ENCODE measurements around the gene BTBD16.

The BTBD16 gene

DNA sequence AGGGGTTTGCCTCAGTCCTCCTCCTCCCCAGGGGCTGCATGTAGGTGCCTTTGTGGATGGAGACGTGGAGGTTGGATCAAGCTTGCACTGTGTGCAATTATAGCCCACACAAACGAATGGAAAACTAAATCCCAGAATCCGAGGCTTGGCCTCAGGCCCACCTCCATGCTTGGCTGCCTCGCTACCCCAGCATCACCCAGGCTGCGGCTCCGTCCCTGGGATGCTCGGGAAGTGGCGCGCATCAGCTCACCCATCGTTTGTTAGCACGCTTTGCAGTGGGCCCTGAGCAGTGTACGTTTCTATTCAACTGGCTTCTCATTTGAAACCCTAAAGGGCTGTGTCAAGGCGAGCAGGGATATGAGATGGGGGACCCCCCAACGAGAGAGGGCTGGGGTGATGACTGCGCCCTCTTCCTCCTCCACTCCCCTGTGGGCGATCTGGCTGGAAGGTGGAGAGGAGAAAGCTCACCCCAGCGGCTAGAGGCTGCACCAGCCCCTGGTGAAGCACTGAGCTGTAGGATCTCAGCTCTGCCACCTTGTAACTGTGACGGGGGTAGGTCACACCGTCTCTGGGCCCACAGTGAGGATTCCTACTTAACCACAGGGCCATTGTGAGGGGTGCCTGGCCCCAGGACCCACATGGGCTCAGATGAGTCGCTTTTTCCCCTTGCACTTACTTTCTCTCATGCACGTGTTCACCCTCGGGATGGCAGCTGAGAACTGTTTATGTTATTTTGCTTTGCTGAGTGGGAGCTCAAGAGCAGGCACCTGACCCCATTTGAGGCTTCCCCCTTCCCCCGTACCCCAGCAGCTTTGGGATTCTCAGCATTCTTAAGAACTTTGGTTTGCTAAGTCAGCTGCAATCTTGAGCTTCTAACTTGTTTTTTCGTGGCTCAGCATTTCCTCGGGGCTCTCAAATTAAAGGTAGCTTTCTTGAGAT lies 12.7 kb upstream of the BTBD16 start:
- H3K4me1 ChIP-seq (ENCODE audit: insufficient read depth, low read length): peaks cover 12% of the 10 kb centered on the region
- H3K9ac ChIP-seq (ENCODE audit: low read depth, low read length): 0 out of 2 replicates have a peak overlapping the region, but pooled peaks have one; percentile 24
- H3K4me3 ChIP-seq (ENCODE audit: low read length): no peak overlapping the region
- H3K9me3 ChIP-seq (ENCODE audit: insufficient read depth, low read depth, low read length): peaks cover 8% of the 10 kb centered on the region; the same call in 1 of the 2 replicates
- no peaks in the 10 kb centered on the region for H3K27me3 ChIP-seq (ENCODE audit: insufficient read depth, low read length)
- WGBS: 83% methylated on average over 25 of the region's 25 CpGs
- peaks cover 20% of the 10 kb centered on the region for H3K36me3 ChIP-seq (ENCODE audit: insufficient read depth, low read length)
- peak overlapping the region; percentile 45 for H3K27ac ChIP-seq (ENCODE audit: low read depth, low read length)

DNA sequence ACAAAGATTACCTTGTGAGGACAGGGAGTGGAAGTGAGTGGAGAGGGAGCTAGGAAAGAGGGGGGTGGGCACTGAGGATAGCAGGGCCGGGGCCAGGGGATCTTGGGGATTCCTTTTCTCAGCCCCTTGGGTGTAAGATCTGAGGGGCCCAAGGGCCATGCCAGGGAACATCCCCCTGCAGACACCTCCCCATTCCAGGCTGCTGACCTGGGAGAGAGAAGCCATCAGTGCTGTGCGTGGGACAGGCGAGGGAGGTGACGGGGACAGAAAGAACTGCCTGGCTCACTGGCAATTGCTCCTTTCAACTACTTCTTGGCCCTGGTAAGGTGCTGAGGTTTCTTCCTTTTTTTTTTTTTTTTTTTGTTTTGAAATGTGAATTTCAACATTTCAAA lies 12.0 kb upstream of the BTBD16 start:
- 0 out of 2 replicates have a peak overlapping the region, but pooled peaks have one; percentile 24 for H3K9ac ChIP-seq (ENCODE audit: low read depth, low read length)
- H3K9me3 ChIP-seq (ENCODE audit: insufficient read depth, low read depth, low read length): peaks cover 8% of the 10 kb centered on the region; the same call in 1 of the 2 replicates
- H3K27ac ChIP-seq (ENCODE audit: low read depth, low read length): peak overlapping the region; percentile 45; the same call in 1 of the 2 replicates
- peaks cover 12% of the 10 kb centered on the region for H3K4me1 ChIP-seq (ENCODE audit: insufficient read depth, low read length)
- no peak overlapping the region for H3K4me3 ChIP-seq (ENCODE audit: low read length)
- H3K36me3 ChIP-seq (ENCODE audit: insufficient read depth, low read length): peaks cover 13% of the 10 kb centered on the region
- WGBS: 80% methylated on average over 4 of the region's 4 CpGs
- no peaks in the 10 kb centered on the region for H3K27me3 ChIP-seq (ENCODE audit: insufficient read depth, low read length)

DNA sequence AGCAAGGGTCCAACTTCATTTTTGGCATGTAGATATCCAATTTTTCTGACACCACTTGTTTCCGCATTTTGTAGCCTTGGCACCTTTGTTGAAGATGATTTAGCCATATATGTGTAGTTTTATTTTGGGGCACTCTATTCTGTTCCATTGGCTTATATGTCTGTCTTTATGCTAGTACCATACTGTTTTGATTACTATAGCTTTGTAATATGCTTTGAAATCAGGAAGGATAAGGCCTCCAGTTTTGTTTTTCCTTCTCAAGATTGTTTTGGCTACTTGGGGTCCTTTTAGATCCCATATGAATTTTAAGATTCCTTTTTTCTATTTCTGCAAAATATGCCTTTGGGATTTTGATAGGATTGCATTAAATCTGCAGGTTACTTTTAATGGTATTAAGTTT lies 9.5 kb upstream of the BTBD16 start:
- Histone ChIP-seq H3K36me3 (ENCODE audit: insufficient read depth, low read length) (peaks cover 5% of the 10 kb centered on the region; the same call in 1 of the 2 replicates), H3K27me3 (ENCODE audit: insufficient read depth, low read length) (no peaks in the 10 kb centered on the region), H3K9me3 (ENCODE audit: insufficient read depth, low read depth, low read length) (peaks cover 8% of the 10 kb centered on the region; the same call in 1 of the 2 replicates), H3K27ac (ENCODE audit: low read depth, low read length) (no peak overlapping the region), H3K9ac (ENCODE audit: low read depth, low read length) (no peak overlapping the region), H3K4me1 (ENCODE audit: insufficient read depth, low read length) (peaks cover 12% of the 10 kb centered on the region), H3K4me3 (ENCODE audit: low read length) (no peak overlapping the region)
- whole genome bisulfite sequencing: 83% methylated on average over 1 of the region's 1 CpG

DNA sequence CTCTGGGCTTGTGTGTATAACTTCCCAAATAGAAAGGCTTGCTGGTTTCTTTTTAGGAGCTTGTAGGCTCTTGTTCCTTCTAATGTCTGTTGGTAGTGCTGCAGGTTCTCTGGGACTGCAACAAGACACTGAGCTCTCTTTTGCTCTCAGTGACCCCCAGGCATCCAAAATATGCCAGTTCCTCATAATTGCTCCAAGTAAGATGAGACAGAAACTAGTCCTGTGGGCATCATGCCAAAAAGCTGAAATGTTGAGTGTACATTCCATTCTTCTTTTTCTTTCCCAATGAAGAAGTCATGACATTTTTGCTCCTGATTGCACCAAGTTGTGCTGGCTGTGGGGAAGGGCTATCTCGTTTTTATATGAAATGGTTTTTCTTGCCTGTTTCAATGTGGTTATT lies 7.1 kb upstream of the BTBD16 start:
- Histone ChIP-seq H3K4me1 (ENCODE audit: insufficient read depth, low read length) (peaks cover 4% of the 10 kb centered on the region), H3K27ac (ENCODE audit: low read depth, low read length) (no peak overlapping the region), H3K36me3 (ENCODE audit: insufficient read depth, low read length) (peaks cover 5% of the 10 kb centered on the region; the same call in 1 of the 2 replicates), H3K4me3 (ENCODE audit: low read length) (no peak overlapping the region), H3K27me3 (ENCODE audit: insufficient read depth, low read length) (no peaks in the 10 kb centered on the region), H3K9ac (ENCODE audit: low read depth, low read length) (no peak overlapping the region), H3K9me3 (ENCODE audit: insufficient read depth, low read depth, low read length) (peaks cover 8% of the 10 kb centered on the region; the same call in 1 of the 2 replicates)
- WGBS: 84% methylated on average over 1 of the region's 1 CpG

DNA sequence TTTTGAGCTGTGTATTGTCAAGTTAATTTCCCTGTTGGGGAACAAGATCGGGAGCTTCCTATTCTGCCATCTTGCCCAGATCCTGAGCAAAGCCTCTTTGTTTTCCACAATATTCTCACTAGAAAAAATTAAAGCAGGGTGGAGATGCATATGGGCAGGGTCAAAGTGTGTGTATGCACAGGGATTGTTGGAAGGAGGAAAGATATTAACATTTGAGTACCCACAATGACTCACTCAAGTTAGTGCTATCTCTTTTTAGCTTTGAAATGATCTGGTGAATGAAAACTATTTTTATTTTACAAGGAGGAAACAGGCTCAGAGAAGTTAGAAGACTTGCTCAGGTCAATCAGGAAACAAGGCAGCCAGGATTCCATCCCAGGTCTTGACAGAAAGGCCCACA lies 6.7 kb upstream of the BTBD16 start:
- Histone ChIP-seq H3K9ac (ENCODE audit: low read depth, low read length) (no peak overlapping the region), H3K4me3 (ENCODE audit: low read length) (no peak overlapping the region), H3K9me3 (ENCODE audit: insufficient read depth, low read depth, low read length) (peaks cover 8% of the 10 kb centered on the region; the same call in 1 of the 2 replicates), H3K36me3 (ENCODE audit: insufficient read depth, low read length) (peaks cover 5% of the 10 kb centered on the region; the same call in 1 of the 2 replicates), H3K27ac (ENCODE audit: low read depth, low read length) (no peak overlapping the region), H3K4me1 (ENCODE audit: insufficient read depth, low read length) (no peaks in the 10 kb centered on the region), H3K27me3 (ENCODE audit: insufficient read depth, low read length) (no peaks in the 10 kb centered on the region)
- WGBS: no CpG with 5 or more reads among the region's 1 CpG

DNA sequence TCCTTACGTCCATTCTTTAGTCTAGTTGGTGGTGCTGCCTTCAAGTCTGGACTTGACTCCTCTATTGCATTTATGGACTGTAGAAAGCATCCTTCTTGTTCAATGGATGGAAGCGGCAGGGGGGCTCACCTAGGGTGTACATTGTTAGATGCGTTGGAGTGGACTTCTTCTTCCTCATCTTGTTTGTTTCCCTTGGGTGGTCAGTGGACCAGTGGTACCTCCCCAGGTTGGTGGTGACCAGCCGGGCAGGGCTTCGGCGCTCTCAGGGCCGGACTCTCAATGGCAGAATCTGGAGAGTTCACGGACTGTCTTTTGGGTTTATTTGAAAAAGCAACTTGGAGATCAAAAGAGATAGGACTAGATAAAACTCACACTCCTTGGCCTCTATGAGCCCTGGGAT lies 6.2 kb upstream of the BTBD16 start:
- Histone ChIP-seq H3K27ac (ENCODE audit: low read depth, low read length) (no peak overlapping the region), H3K4me1 (ENCODE audit: insufficient read depth, low read length) (no peaks in the 10 kb centered on the region), H3K4me3 (ENCODE audit: low read length) (no peak overlapping the region), H3K27me3 (ENCODE audit: insufficient read depth, low read length) (no peaks in the 10 kb centered on the region), H3K36me3 (ENCODE audit: insufficient read depth, low read length) (peaks cover 5% of the 10 kb centered on the region; the same call in 1 of the 2 replicates), H3K9ac (ENCODE audit: low read depth, low read length) (no peak overlapping the region), H3K9me3 (ENCODE audit: insufficient read depth, low read depth, low read length) (peaks cover 8% of the 10 kb centered on the region; the same call in 1 of the 2 replicates)
- WGBS: 94% methylated on average over 8 of the region's 8 CpGs

DNA sequence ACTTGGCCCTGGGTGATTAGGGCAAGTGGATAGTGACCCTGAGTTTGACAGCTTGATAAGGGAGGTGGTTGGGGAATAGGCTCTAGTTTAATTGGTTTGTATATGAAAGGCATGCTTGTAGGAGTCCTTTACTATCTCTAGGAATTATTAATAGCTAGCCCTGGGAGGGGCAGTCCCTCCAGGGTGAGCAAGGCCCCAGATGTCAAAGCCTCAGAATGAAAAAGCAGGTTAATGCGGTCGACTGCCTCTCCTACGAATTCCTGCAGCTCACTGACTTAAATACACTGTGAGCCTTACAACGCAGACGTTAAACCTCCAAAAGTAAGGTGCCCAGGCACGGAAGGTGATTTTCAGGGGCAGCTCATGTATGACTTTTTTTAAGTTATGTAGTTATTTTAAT lies 5.2 kb upstream of the BTBD16 start:
- Histone ChIP-seq H3K27me3 (ENCODE audit: insufficient read depth, low read length) (no peaks in the 10 kb centered on the region), H3K4me1 (ENCODE audit: insufficient read depth, low read length) (no peaks in the 10 kb centered on the region), H3K27ac (ENCODE audit: low read depth, low read length) (no peak overlapping the region), H3K36me3 (ENCODE audit: insufficient read depth, low read length) (peaks cover 5% of the 10 kb centered on the region; the same call in 1 of the 2 replicates), H3K9ac (ENCODE audit: low read depth, low read length) (no peak overlapping the region), H3K9me3 (ENCODE audit: insufficient read depth, low read depth, low read length) (peaks cover 8% of the 10 kb centered on the region; the same call in 1 of the 2 replicates), H3K4me3 (ENCODE audit: low read length) (no peak overlapping the region)
- 91% methylated on average over 6 of the region's 6 CpGs for WGBS

DNA sequence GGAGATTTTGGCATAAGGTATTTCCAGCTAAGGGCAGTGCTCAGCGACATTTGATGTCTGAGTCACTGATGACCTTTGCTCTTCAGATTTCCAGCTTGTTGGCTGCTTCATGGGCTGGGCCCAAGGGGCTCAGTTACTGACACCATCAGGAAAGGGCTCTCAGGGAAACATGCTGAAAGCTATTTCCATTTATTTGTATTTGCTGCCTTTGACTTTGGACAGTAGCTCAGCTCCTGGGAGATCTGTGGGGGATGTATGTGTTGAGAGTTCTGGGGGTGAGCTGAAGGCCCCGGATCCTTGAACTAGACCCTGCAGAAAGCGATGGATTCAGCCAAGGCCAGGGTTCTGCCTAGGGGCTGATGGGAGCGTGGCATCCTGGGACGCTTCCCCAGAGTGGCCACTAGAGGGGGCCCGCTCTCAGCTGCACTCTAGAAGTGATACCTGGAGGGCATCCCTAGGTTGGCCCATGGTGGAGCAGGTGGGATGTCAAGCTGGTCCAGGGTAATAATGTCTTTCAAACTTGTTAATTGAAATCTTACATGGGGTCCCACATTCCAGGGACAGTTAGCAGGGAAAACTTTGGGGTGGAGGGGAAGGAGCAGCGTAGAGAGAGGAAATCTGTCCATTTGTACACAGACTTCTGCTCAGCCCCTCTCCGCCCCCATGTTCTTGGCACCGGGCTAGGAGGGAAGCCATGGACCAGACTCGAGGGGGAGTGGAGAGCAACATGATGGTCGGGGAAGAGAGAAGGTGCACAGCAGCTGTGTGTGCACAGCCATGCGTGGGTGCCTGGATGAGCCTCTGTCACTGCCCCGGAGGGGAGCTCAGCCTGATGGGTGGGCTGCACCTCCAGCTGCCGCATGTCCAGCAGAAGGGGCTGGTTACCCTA lies 3.0 kb upstream of the BTBD16 start:
- no peaks in the 10 kb centered on the region for H3K36me3 ChIP-seq (ENCODE audit: insufficient read depth, low read length)
- H3K27ac ChIP-seq (ENCODE audit: low read depth, low read length): no peak overlapping the region
- no peak overlapping the region for H3K4me3 ChIP-seq (ENCODE audit: low read length)
- H3K4me1 ChIP-seq (ENCODE audit: insufficient read depth, low read length): no peaks in the 10 kb centered on the region
- 65% methylated on average over 14 of the region's 14 CpGs for WGBS
- H3K9me3 ChIP-seq (ENCODE audit: insufficient read depth, low read depth, low read length): no peaks in the 10 kb centered on the region; the same call in 1 of the 2 replicates
- H3K9ac ChIP-seq (ENCODE audit: low read depth, low read length): no peak overlapping the region
- H3K27me3 ChIP-seq (ENCODE audit: insufficient read depth, low read length): no peaks in the 10 kb centered on the region

DNA sequence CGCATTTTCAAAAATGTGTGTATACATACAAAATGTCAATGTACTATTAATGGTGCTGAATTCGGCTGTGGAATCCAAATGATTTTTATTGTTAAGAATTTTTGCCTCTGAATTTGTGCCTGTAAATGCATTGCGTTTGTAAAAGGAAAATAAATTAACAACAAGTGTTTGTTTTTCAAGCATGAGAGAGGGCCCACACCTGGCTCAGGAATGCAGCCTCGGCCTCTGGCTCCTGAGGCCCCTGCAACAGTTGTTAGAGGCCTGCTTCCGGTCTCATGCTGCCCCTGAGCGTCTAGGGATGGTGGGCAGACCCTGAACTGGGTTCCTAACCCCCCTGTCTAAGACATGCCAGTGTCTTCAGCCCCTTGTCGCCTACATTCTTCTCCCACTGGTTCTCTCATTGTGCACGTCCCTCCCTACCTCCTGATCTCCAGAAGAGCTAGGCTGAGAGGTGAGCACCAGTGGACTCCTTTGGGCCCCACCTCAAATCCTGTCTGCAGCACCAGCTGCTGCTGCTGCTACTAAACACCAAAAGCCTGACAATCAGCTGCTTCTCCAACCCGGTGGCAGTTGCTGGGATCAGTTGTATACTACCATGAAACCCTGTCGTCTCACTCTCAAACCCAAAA lies 1.9 kb upstream of the BTBD16 start:
- no peaks in the 10 kb centered on the region for H3K36me3 ChIP-seq (ENCODE audit: insufficient read depth, low read length)
- 91% methylated on average over 10 of the region's 10 CpGs for WGBS

DNA sequence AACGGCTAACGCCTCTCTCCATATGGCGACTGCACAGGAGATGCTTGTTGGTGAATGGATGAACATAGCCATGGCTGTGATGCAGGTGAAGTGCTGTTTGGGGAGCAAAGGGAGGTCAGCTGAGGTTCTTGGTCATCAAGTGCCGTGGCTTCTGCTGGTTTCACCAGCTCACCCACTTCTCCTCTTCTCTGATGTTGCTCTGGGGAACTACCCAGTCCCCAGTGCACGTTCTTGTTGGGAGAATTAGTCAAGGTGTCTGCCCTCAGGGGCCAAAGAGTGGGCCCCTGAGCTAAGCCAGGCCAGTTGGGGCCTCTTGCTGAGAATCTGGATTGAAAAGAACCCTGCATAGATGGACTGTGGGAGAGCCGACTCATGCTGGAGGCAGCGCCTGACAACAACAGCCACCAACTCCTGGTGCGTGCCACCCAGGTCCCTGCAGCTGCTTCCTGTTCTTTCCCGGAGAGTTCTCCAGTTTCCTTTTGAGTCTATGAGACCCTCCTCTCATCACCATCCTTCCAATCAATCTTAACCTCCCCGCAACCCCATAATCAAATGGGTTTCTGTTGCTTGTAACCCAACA lies 3.0 kb downstream of the BTBD16 start:
- H3K4me3 ChIP-seq (ENCODE audit: low read length): no peak overlapping the region
- WGBS: 94% methylated on average over 10 of the region's 10 CpGs
- no peak overlapping the region for H3K9ac ChIP-seq (ENCODE audit: low read depth, low read length)
- no peaks in the 10 kb centered on the region for H3K27me3 ChIP-seq (ENCODE audit: insufficient read depth, low read length)
- H3K9me3 ChIP-seq (ENCODE audit: insufficient read depth, low read depth, low read length): no peaks in the 10 kb centered on the region
- no peak overlapping the region for H3K27ac ChIP-seq (ENCODE audit: low read depth, low read length)
- no peaks in the 10 kb centered on the region for H3K36me3 ChIP-seq (ENCODE audit: insufficient read depth, low read length)
- no peaks in the 10 kb centered on the region for H3K4me1 ChIP-seq (ENCODE audit: insufficient read depth, low read length)

More for the DNA sequence above, 1.9 kb upstream of the BTBD16 start:
- Histone ChIP-seq H3K9me3 (ENCODE audit: insufficient read depth, low read depth, low read length) (no peaks in the 10 kb centered on the region), H3K27ac (ENCODE audit: low read depth, low read length) (no peak overlapping the region), H3K27me3 (ENCODE audit: insufficient read depth, low read length) (no peaks in the 10 kb centered on the region), H3K4me1 (ENCODE audit: insufficient read depth, low read length) (no peaks in the 10 kb centered on the region), H3K4me3 (ENCODE audit: low read length) (no peak overlapping the region), H3K9ac (ENCODE audit: low read depth, low read length) (no peak overlapping the region)
